HG03108 (cell line): ENCODE measurements around the gene ADAMTSL3.

Source experiments
- ATAC-seq: cut with Tn5 transposase; IDR thresholded peaks from one replicate; pipeline ENCODE4 v1.9.1; 2021; ENCODE audit warnings: moderate library complexity; ENCODE audit not compliant: unreplicated experiment

ADAMTSL3 gene

DNA sequence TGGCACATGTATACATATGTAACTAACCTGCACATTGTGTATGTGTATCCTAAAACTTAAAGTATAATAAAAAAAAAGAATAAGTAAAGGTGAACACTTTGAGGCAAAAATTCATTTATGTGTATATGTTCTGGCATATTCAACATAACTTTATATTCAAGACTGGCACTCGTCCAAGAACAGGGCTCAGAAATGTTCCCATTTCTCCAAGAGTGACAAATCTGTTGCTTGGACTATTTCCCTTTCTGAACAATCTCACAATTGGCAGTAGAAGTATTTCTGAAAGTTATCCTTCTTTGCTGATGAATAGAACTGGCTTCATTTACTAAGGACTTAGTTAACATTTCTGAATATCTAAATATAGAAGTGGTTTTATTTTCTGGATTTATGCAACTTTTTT is 212.8 kb downstream of the ADAMTSL3 start:
- no peak for ATAC-seq

DNA sequence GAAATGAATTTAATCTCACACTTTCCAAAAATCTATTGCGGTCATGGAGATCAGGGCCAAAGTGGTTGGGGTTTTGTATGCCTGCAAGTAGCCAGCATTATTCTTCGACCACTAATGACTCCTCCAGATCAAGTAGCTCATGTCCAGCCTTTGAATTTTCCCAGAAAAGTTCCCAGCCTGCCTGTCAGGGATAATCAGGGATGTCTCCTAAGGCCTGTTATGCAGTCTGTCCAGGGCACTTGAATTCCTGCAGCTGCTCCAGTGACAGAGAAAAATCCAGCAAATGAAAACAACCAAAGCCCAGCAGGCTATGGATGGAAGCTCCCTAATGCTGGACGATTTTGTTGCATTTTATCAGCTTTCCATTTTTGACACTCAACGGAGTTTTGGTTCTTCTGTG is 215.4 kb downstream of the ADAMTSL3 start:
- no peak for ATAC-seq

DNA sequence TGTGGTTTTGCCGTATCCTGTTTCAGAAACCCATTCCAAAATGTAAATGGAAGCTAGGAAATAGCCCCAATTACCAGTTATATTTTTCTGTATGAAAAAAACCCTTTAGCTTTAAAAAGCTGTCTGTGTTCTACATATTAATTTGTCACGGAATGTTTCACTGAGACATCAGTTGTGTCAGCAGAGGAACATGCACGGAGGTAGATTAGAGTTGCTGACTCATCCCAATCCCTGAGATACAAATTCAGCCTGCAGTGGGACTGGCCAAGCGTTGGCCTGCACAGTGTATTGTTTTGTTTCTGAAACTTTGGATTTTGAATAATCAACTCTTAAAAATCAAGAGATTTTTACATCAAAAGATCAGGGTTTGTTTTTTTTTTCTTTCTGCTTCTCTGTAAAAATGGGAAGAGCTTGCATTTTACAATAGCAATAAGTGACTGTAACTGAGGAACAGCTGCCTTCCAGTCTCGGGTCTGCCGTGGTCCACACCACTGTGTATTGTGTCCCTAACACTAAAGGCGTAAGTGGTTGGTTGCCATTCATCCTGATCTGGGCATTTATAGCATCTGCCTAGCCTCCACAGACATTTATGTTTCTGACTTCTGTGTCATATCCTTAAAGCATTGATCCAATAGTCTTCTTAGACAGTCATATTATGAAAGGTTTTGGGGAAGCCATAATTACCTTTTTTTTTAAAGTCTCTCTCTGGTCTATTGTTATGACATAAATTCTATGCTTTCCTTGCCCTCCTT is 218.1 kb downstream of the ADAMTSL3 start:
- no peak for ATAC-seq

DNA sequence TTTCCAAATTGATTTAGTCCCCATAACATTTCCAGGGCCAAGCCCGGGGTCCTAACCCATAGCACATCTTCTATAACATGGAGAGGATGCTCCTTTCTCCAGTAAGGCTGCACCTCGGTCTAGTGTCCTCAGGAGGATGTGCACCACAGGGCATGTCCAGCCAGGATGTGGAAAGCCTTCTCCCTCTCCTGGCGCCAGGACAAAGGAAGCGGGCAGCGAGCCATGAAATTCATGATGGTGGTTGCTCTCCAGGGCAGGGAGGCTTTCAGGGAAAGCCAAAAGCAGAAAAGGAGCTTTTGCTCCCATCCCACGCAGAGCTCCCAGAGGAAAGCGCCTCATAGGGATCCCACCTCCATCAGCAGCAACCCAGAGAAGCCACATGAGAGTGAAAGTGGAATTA is 220.0 kb downstream of the ADAMTSL3 start:
- ATAC-seq = no peak

DNA sequence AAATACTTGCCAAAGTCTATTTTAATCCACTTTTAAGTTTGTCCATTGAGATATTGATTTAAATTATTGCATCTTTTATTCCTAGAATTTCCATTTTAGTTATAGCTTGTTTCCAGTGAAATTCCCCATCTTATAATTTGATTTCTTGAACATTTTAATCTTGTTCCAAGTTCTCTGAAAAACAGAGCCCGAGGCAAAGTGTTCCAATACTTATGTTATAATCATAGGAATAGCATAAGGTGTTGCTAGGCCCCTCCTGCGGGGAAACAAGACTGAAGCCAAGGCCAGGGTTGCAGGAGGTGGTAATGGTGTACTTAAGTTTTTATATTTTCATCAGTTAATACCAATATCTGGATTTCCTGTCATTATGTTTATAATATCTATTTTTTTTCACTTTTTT is 226.6 kb downstream of the ADAMTSL3 start:
- ATAC-seq = no peak

DNA sequence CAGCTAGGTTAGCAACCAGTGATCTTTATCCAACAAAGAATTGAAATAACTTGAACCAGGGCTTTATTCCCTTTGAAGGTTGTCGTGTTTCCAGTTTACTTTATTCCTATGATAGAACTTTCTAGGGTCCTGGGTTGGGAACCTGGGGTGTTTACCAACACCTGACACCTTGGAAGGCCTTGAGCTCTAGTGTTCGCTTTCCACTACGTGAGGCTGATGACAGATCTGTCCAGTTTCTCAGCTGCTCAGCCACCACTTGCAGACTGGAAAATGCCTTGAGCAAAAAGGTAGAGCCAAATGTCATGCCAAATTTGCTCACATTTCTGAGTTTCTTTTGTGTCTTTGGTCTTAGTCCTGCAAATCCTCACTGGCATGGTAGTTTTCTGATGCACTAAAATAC is 227.2 kb downstream of the ADAMTSL3 start:
- ATAC-seq = no peak

DNA sequence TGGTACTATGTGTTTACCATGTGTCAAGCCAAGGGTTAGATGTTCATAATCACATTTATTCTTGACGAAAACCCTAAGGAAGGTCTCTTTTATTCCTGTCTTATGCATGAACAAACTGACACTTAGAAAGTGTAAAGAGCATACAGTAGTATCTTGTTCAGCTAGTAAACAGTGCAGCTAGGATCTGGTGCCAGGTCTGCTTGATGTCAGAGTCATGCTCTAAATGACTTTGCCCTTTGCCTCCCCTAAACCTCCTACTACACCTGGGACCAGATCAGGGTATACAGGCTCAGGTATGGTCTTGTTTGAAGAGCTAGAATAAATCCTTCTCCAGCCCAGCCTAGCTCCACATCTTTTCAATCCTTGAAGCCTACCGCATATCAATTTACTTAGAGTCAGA is 232.4 kb downstream of the ADAMTSL3 start:
- no peak for ATAC-seq

DNA sequence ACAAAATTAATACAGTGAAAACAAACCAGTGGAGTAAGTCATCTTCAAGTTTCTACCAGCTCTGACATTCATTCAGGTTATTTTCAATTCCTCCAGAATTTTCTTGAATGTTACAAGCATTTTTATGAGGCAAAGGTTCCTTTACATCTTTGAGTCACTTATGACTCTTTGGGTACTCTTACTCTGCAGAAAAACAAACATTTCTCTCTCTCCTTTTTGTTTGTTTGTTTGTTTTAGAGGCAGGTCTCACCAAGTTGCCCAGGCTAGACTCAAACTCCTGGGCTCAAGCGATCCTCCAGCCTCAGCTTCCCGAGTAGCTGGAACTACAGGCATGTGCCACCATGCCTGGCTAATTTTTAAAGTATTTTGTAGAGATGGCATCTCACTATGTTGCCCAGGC is 233.5 kb downstream of the ADAMTSL3 start:
- no peak for ATAC-seq

DNA sequence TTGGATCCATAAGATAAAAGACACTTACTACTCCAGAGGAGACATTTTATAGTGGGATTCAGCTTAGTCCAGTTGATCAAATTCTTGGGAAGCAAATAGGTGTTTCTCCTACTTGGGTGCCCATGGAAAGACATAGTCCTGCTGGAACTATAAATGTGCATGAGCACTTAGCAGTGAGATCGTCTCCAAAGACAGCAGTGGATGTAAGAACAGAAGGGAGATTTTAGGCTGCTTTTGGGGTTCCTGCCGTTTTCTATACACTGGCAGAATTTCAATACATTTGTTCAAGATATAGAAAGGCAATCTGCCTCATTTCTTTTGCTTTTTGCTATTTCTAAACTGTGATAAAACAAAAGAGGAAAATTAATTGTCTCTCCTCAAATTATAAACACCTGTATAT is 234.0 kb downstream of the ADAMTSL3 start:
- ATAC-seq = no peak

DNA sequence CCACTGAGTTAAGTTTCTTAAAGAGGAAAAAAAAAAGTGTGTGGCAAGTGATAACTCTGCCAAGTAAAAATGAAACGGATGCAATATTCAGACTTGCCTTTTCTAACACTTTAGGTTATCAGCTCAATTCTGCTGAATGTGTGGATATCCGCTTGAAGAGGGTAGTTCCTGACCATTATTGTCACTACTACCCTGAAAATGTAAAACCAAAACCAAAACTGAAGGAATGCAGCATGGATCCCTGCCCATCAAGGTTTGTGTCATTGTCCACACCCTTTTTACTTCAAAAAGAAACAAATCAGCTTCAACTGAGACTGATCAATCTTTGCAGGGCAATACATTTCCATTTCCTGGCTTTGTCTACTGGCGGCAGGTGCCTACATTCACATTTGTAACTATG is 236.1 kb downstream of the ADAMTSL3 start:
- no peak for ATAC-seq

DNA sequence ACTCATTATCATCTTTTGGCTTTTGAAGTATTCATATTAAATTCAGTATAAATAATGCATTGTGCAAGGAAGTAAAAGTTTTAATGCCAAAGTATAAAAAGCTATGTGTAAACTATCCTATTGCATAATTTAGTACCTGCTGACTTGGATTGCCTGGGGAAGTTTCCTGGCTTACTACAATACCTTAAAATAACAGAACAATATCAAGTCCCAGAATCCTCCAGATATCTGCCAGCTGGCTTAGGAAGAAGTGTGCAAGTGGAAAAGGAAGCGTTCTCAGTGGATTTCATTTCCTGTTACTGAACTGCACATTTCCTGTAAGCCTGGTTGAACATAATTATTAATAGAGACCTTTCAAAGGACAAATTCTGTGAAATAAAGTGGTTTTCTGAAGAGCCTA is 236.7 kb downstream of the ADAMTSL3 start:
- ATAC-seq = no peak

DNA sequence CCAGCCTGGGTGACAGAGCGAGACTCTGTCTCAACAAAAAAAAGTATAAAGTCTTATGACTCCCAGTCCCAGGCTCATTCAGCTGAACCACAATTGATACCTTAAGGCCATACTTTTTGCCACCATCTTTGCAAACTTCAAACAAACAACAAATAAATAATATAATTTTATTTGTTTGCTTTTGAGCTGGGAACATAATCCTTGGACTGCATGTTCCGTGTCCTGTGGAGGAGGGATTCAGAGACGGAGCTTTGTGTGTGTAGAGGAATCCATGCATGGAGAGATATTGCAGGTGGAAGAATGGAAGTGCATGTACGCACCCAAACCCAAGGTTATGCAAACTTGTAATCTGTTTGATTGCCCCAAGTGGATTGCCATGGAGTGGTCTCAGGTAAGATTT is 238.6 kb downstream of the ADAMTSL3 start:
- no peak for ATAC-seq

DNA sequence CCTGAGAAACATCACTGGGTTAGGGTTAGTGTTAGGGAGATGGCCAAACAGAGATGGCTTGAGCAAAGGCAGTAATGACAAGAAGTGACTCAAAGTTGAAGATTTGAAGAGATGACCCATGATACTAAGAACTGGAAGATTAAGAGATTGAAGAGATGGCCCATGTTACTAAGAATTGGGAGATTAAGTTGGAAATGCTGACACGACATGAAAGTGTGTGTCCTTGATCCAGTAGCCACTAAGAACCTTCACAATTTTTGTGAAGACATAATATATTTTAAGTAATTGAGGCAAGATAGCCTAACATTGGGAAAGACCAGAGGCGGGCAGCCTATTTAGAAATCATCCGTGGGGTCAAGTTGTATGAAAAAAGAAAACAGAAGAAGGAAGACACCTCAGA is 239.4 kb downstream of the ADAMTSL3 start:
- no peak for ATAC-seq

DNA sequence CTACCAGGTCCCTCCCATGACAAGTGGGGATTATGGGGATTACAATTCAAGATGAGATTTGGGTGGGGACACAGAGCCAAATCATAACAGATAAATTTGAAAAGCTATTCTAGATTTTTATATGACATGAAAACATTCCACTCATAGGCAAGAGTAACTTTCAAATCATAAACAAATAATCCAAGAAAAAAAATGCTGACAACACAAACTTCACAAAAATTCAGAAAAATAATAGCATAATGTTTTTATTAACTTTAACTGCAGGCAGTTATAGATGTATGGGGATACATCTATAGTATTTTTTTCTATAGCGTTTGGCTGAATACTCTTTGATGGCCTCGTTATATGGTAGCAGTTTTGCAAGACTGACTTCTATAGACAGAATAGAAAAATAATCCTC is 243.1 kb downstream of the ADAMTSL3 start:
- ATAC-seq = no peak

DNA sequence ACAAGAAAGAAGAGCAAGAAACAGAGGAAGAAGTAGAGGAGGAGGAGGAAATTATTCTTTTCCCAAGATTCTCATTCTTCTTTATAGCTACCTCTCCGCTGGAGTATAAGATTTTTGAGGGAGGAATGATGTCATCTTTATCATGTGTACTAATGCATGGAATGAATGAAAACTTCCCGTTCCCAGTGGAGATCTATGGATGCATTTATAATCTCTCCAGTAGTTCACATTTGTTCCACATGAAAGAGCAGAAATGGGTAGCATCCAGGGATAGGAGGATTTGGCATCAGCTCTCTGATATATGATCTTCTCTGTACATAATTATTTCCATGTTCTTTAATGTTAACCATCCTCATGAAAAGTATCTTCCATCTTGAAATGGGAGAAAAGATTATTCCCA is 244.4 kb downstream of the ADAMTSL3 start:
- no peak for ATAC-seq

DNA sequence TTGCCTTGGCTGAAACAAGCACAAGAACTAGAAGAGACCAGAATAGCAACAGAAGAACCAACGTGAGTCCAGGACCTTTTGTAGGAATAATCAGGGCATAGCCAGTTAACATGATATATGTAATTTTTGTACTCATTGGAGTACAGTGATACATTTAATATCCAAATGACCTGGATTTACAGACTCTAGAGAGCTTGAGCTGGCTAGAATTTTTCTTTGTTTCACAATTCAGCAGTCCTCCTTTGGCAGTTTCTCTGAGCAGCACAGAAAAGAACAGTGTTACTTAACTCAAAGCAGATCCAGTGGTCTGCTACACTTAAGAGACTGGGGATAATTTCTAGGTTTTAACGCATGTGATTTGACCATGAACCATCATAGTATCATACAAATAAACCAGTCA is 245.7 kb downstream of the ADAMTSL3 start:
- ATAC-seq = no peak

DNA sequence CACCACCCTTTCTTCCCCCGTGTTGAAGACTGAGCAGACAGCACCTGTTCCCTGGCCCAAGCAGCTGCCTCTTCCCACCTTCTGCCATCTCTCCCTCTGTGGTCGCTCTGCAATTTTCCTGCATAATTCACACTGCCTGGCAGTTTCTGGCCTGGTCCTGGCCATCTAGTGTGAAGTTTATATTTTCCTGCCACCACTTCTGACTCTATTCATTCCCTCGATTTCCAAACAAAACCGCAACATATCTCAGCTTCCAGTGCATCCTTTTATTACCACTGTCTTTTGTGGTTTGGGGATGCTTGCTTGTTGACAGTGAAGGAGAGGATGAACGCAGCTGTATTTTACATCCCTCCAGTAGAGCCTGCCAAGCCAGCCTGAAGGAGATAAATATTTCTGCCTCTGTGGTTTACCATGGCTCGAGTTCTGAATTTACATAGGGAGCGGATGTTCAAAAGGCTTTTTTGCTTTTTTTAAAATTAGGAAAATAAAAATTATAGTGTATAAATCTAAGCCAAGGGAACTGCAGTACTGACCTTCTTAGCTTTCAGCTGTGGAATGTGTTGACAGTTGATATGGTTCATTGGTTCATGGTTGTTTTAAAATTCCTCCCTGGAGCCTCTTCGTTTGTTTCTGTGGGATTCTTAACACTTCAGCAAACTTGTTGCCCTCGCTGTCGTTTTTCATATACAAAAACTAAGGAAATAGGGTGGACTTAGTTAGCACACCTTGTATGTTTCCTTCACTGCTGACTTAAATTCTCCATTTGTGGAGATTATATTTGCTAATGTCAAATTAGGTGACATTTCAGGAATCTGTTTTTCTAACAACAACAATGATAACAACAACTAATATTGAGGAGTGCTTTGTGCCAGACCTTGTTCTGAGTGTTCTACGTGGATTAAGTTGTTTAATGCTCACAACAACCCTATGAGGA is 250.5 kb downstream of the ADAMTSL3 start:
- no peak for ATAC-seq

DNA sequence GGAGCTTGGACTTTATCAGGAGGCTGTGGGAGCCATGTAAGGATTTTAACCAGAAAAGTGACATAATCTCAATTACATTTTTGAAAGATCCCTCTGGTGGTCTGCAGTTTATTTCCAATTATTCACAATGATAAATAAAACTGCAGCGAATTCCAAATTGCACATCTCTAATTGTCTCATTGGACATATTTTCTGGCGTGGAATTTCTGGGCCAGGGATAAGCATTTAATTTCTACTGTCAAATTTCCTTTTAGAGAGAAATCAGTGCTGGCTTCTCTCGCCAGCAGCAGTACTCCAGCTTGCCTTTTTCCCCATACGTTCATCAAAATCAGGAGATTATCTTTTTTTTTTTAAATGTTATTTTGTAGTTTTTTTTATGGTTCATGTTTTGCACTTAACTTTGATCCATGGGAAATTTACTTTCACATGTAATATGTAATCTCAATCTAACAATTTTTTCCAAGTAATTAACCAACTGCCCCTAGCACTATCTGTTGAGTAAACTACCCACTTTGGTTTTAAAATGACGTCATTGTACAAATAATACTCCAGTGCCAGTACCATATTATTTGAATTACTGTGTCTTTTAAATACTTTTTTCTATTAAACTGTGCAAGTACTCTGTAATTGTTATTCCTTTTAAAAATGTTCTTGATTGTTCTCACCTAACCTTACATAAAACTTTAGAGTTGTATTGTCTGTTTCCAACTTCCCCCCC is 251.8 kb downstream of the ADAMTSL3 start:
- ATAC-seq = no peak

DNA sequence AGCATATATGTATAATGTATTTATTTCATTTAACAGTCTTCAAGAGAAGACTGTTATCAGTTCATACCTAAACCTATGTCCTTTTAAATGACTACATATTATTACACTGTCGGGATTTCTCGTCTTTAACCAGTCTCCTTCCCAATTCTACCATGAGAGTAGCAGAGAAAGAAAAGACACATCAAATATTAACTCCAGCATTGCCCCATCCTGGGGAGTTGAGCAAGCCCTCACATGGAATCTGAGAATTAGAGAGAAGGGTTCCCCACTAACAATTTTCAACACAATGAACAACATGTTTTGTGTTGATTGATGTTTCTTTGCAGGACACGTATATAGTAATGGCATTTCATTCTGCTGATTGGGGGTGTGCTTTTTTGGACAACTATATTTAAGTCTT is 257.4 kb downstream of the ADAMTSL3 start:
- ATAC-seq = no peak

DNA sequence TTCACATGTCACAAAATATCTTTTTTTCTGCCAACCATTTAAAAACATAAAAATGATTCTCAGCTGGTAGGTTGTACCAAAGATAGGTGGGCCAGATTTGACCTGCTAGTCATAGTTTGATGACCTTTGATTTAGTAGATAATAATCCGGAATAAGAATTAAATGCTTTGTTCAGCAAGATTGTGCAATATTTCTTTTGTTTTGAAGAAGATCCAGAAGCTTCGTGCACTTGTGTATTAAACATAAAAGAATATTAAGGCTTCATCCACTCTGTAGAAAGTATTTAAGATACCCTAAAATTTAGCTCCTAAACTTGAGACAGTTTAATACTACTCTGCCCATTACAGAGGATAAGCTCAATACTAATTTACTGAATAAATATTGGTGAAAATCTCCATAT is 258.4 kb downstream of the ADAMTSL3 start:
- no peak for ATAC-seq

DNA sequence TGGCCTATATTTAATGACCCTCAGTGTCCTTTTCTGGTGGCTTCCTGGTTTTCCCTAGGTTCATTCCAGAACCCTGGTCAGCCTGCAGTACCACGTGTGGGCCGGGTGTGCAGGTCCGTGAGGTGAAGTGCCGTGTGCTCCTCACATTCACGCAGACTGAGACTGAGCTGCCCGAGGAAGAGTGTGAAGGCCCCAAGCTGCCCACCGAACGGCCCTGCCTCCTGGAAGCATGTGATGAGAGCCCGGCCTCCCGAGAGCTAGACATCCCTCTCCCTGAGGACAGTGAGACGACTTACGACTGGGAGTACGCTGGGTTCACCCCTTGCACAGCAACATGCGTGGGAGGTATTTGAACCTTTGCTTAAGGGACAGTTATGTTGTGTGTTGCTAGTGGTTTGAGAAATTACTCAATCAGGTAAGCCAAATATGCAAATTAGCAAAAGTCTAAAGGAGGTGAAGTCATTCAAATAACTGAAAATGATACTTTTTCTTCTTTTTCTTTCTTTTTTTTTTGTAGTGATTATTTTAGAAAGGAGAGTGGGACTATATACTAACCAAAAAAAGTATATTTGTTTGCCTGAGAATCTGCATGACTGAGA is 259.2 kb downstream of the ADAMTSL3 start:
- ATAC-seq = no peak
